Rectal smooth muscle tissue (tissue), 1 donor: ENCODE data around the gene BNC2.

ENCODE experiments used
- H3K27ac ChIP-seq: one replicate; pipeline ENCODE4 v1.7.0; 2013; ENCODE audit warnings: low read depth, low read length, inconsistent platforms
- H3K27me3 ChIP-seq: one replicate; pipeline ENCODE4 v1.7.0; 2013; ENCODE audit warnings: low read length; ENCODE audit not compliant: control insufficient read depth, insufficient read depth
- H3K36me3 ChIP-seq: one replicate; pipeline ENCODE4 v1.7.0; 2013; ENCODE audit warnings: low read length; ENCODE audit not compliant: control insufficient read depth, insufficient read depth
- H3K4me1 ChIP-seq: one replicate; pipeline ENCODE4 v1.7.0; 2013; ENCODE audit warnings: low read length; ENCODE audit not compliant: control insufficient read depth, insufficient read depth
- H3K4me3 ChIP-seq: one replicate; pipeline ENCODE4 v1.7.0; 2013; ENCODE audit warnings: low read length
- H3K9ac ChIP-seq: one replicate; pipeline ENCODE4 v1.7.0; 2013; ENCODE audit warnings: low read length

Gene BNC2

GRCh38 chr9:16422114-16422513 is 448.4 kb downstream of the BNC2 start:
- H3K9ac ChIP-seq, result no peak overlapping the region
- H3K36me3 ChIP-seq, result no peaks in the 10 kb centered on the region
- H3K4me1 ChIP-seq, result peaks cover 7% of the 10 kb centered on the region
- H3K27ac ChIP-seq, result no peak overlapping the region
- H3K4me3 ChIP-seq, result no peak overlapping the region
- H3K27me3 ChIP-seq, result no peaks in the 10 kb centered on the region

- Histone ChIP-seq H3K27me3 (no peaks in the 10 kb centered on the region), H3K36me3 (no peaks in the 10 kb centered on the region), H3K9ac (no peak overlapping the region)
Measured at GRCh38 chr9:16421532-16421931, 448.9 kb downstream of the BNC2 start.

DNA sequence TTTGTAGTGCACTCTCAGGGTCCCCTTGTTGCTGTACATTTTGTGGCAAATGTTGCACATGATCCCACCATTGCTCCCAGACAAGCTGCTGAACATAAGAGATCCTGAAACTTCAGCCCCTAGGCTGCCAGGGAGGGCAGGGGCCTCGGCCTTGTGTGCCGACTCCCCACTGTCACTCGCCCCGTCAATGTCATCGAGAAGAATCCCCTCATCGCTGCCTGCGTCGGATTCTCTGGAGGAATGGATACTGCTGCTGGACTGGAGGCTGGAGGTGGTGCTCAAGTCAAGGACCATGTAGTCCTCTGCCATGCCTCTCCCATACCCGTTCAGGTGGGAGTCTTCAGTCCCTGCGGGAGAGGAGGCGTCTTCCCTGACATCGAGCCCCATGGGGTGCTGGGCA is 451.3 kb downstream of the BNC2 start:
- Histone ChIP-seq H3K4me1 (peaks cover 11% of the 10 kb centered on the region), H3K4me3 (no peak overlapping the region), H3K36me3 (no peaks in the 10 kb centered on the region), H3K9ac (no peak overlapping the region), H3K27me3 (no peaks in the 10 kb centered on the region), H3K27ac (no peak overlapping the region)

More at GRCh38 chr9:16421532-16421931, 448.9 kb downstream of the BNC2 start:
- Histone ChIP-seq H3K4me3 (no peak overlapping the region), H3K27ac (no peak overlapping the region), H3K4me1 (peaks cover 7% of the 10 kb centered on the region)

DNA sequence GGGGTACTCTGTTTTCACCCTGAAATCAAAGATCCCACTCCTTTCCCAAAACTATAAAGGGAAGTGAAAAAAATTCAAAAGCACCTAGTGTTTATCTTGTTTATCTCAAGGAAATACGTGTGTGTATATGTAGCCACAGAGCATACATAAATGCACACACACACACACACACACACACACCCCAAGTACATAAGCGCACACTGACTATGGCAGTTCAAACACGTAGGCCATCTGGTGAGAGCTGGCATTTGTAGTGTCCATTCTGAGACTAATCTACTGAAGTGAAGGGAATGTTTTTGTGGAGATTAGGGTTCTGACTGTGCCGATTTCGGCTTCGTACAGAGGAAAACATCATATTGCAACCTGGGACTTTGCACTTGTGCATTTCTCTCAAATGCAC is 451.7 kb downstream of the BNC2 start:
- no peak overlapping the region for H3K4me3 ChIP-seq
- H3K36me3 ChIP-seq, result no peaks in the 10 kb centered on the region
- H3K27ac ChIP-seq, result peak overlapping the region; percentile 18
- no peak overlapping the region for H3K9ac ChIP-seq
- no peaks in the 10 kb centered on the region for H3K27me3 ChIP-seq
- H3K4me1 ChIP-seq, result peaks cover 11% of the 10 kb centered on the region

DNA sequence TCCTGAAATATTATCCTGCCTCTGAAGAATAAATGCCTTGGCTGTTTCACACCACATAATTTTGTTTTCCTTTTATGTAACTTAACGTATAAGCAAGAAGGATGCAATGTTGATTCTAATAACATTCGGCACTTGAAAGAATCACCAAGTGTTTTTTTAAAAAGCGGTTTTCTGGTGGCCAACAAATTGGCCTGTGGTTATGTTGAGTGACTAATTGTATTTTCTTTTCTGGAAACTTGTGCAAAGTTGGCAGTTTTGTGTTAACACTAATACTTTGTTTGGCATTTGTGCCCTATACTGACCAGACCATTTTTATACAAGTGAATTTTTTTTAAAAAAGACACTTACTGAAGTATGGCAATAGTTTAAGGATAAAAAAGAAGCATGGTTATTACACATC is 452.7 kb downstream of the BNC2 start:
- Histone ChIP-seq H3K9ac (no peak overlapping the region), H3K27ac (peak overlapping the region; percentile 4)

GRCh38 chr9:16417161-16417560 is 453.3 kb downstream of the BNC2 start:
- Histone ChIP-seq H3K4me3 (no peak overlapping the region), H3K27me3 (no peaks in the 10 kb centered on the region), H3K36me3 (no peaks in the 10 kb centered on the region), H3K4me1 (peaks cover 14% of the 10 kb centered on the region), H3K9ac (no peak overlapping the region), H3K27ac (peak overlapping the region; percentile 4)

More for the DNA sequence above, 452.7 kb downstream of the BNC2 start:
- H3K4me1 ChIP-seq, result peaks cover 14% of the 10 kb centered on the region
- no peaks in the 10 kb centered on the region for H3K36me3 ChIP-seq
- no peak overlapping the region for H3K4me3 ChIP-seq
- no peaks in the 10 kb centered on the region for H3K27me3 ChIP-seq

GRCh38 chr9:16414451-16414850 is 456.0 kb downstream of the BNC2 start:
- peaks cover 14% of the 10 kb centered on the region for H3K4me1 ChIP-seq
- no peak overlapping the region for H3K9ac ChIP-seq
- H3K27ac ChIP-seq, result no peak overlapping the region
- H3K4me3 ChIP-seq, result no peak overlapping the region
- H3K27me3 ChIP-seq, result no peaks in the 10 kb centered on the region
- no peaks in the 10 kb centered on the region for H3K36me3 ChIP-seq

DNA sequence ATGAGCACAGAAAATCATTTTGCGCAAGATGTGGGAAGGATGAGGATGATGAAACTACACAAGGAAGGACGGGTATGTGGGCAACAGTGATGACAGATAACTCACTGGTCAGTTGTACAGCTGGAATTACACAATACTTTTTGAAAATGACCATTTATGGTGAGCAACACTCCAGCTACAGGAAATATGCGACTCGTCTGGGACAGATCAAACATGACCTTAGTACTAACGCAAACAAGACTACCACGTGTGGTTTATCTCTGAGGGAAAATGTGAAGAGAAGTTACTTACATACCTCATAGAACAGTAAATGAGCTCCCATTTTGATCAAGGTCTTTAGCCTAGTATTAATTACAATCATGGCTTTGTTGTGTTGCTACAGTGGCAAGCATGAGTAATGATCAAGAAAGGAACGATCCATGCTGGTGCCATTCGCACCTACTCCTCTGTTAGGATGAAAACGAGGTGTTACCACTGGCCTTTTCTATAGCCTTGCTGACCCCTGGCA is 456.9 kb downstream of the BNC2 start:
- Histone ChIP-seq H3K4me3 (no peak overlapping the region), H3K27me3 (no peaks in the 10 kb centered on the region), H3K9ac (no peak overlapping the region), H3K27ac (no peak overlapping the region), H3K36me3 (no peaks in the 10 kb centered on the region), H3K4me1 (peaks cover 14% of the 10 kb centered on the region)

DNA sequence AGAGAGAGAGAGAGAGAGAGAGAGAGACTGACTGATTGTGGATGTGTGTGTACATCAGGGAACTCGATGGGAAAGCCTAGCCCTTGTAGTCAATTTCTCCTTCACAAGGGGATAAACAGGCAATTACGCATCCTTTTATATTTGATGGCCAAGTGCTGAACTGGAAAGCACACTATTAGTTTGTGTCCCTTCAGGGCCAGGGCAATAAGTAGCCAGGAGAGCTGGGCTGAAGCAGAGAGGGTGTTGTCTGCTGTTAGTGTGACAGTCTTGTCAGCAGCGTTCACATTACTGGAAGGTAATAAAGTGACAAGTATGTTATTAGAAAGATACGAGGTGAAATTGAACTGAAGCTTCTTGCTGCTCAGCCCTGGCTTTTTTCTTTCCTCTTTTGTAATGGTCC is 457.7 kb downstream of the BNC2 start:
- Histone ChIP-seq H3K27ac (no peak overlapping the region), H3K36me3 (no peaks in the 10 kb centered on the region), H3K4me1 (peaks cover 11% of the 10 kb centered on the region), H3K27me3 (no peaks in the 10 kb centered on the region), H3K9ac (no peak overlapping the region), H3K4me3 (no peak overlapping the region)

GRCh38 chr9:16411311-16411710 is 459.2 kb downstream of the BNC2 start:
- Histone ChIP-seq H3K36me3 (no peaks in the 10 kb centered on the region), H3K4me3 (no peak overlapping the region), H3K9ac (no peak overlapping the region), H3K27me3 (no peaks in the 10 kb centered on the region), H3K27ac (no peak overlapping the region), H3K4me1 (peaks cover 8% of the 10 kb centered on the region)

GRCh38 chr9:16410601-16411280 is 459.7 kb downstream of the BNC2 start:
- H3K4me3 ChIP-seq, result no peak overlapping the region
- no peaks in the 10 kb centered on the region for H3K36me3 ChIP-seq
- H3K9ac ChIP-seq, result no peak overlapping the region
- H3K4me1 ChIP-seq, result peaks cover 6% of the 10 kb centered on the region
- H3K27me3 ChIP-seq, result no peaks in the 10 kb centered on the region
- no peak overlapping the region for H3K27ac ChIP-seq

GRCh38 chr9:16407617-16408016 is 462.9 kb downstream of the BNC2 start:
- H3K4me1 ChIP-seq, result no peaks in the 10 kb centered on the region
- H3K9ac ChIP-seq, result no peak overlapping the region
- H3K27me3 ChIP-seq, result no peaks in the 10 kb centered on the region
- no peak overlapping the region for H3K27ac ChIP-seq
- H3K4me3 ChIP-seq, result no peak overlapping the region
- H3K36me3 ChIP-seq, result no peaks in the 10 kb centered on the region

- H3K4me3 ChIP-seq, result no peak overlapping the region
- H3K4me1 ChIP-seq, result no peaks in the 10 kb centered on the region
- H3K27ac ChIP-seq, result no peak overlapping the region
- no peaks in the 10 kb centered on the region for H3K27me3 ChIP-seq
- H3K9ac ChIP-seq, result no peak overlapping the region
- H3K36me3 ChIP-seq, result no peaks in the 10 kb centered on the region
Measured at GRCh38 chr9:16406526-16407225, 463.8 kb downstream of the BNC2 start.
